MCF 10A (cell line): ENCODE measurements around the gene CAMKMT. TPM values are rescaled to one million over a fixed set of nuclear protein-coding genes. Genes with fewer than 3 reads are reported as not detected.

Experiments
- BruUV-seq: library from RNA; stranded (reverse); fragments of 400-500 nt; replicated peaks from 2 replicates; lab custom pipeline; 2021; lab: Mats Ljungman, UMichigan
- CTCF ChIA-PET: fragments of 300-600 bp; sonication (Branson Sonifier 250); formaldehyde crosslinking; extraction: SDS; loops from one replicate; lab custom pipeline; 2021; ENCODE audit warnings: antibody characterized with exemption, inconsistent platforms; lab: Yijun Ruan, JAX
- POLR2A ChIA-PET: fragments of 300-600, 350-650 bp; sonication (Branson Sonifier 250); formaldehyde crosslinking; extraction: SDS; loops from one replicate; lab custom pipeline; 2020; ENCODE audit warnings: antibody characterized with exemption, inconsistent platforms; lab: Yijun Ruan, JAX
- DNase-seq: peaks from one replicate; pipeline ENCODE4 v3.0.0-alpha.2; 2018; ENCODE audit not compliant: unreplicated experiment
- H3K27ac Mint-ChIP-seq: one replicate; pipeline ENCODE4 v1.8.0; 2022; ENCODE audit warnings: mild to moderate bottlenecking, low read depth, mixed read lengths; ENCODE audit not compliant: unreplicated experiment
- H3K27me3 Mint-ChIP-seq: one replicate; pipeline ENCODE4 v1.8.0; 2022; ENCODE audit warnings: mixed read lengths; ENCODE audit not compliant: insufficient read depth, unreplicated experiment
- H3K36me3 Mint-ChIP-seq: one replicate; pipeline ENCODE4 v1.8.0; 2022; ENCODE audit warnings: mild to moderate bottlenecking, moderate library complexity, mixed read lengths; ENCODE audit not compliant: insufficient read depth, unreplicated experiment
- H3K4me1 Mint-ChIP-seq: one replicate; pipeline ENCODE4 v1.8.0; 2022; ENCODE audit warnings: mixed read lengths; ENCODE audit not compliant: insufficient read depth, unreplicated experiment
- H3K4me3 Mint-ChIP-seq: one replicate; pipeline ENCODE4 v1.8.0; 2022; ENCODE audit warnings: mild to moderate bottlenecking, moderate library complexity, mixed read lengths; ENCODE audit not compliant: unreplicated experiment
- H3K9me3 Mint-ChIP-seq: one replicate; pipeline ENCODE4 v1.8.0; 2022; ENCODE audit warnings: mixed read lengths; ENCODE audit not compliant: unreplicated experiment
- intact Hi-C: fragments of 100-400 bp; cut with micrococcal nuclease; formaldehyde crosslinking; loops from 2 replicates; pipeline ENCODE4 v1.14.1; 2022
- total RNA-seq: library from RNA; stranded (reverse); gene quantifications from 2 replicates; pipeline ENCODE4 v1.2.3, GENCODE V29; 2022
- TF ChIP-seq, protein P1 (sequence below): fragments of 200-600 bp; IDR thresholded peaks from one replicate; pipeline ENCODE4 v1.8.0; 2022; ENCODE audit warnings: antibody characterized with exemption, mild to moderate bottlenecking; ENCODE audit not compliant: unreplicated experiment

CAMKMT gene
- total RNA-seq, 1 experiment from 2014 or later, result 9.9 TPM

DNA sequence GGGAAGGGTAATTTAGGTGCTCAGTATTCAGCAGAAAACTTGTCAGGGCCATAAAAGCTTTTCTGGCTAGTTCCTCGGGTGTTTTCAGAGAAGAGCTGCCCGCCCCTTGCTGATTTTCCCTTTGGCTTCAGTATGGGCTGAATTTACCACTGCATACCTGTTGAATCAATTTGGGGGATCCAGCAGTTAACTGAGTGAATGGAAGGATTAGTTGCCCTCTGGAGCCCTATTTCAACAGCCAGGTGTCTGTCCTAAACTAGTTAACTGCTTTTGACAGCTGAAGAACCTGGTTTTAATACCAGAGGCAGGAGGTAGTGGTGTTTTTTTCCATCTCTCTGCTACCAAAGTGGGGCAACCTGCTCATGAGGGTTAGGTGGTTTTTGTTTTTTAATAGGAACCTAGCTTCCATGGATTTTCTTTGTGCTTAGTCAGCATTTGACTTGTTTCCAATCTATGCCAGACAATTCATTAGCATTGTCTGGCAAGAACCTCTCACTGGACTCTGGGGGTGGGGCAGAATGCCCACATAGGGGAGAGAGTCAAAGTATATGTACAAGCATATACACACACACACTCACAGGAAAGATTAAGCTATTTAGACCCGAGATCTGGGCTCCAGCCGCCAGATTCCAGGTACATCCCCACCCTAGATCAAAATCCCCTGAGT lies 413.2 kb downstream of the CAMKMT start:
- TF ChIP-seq, protein P1, sequence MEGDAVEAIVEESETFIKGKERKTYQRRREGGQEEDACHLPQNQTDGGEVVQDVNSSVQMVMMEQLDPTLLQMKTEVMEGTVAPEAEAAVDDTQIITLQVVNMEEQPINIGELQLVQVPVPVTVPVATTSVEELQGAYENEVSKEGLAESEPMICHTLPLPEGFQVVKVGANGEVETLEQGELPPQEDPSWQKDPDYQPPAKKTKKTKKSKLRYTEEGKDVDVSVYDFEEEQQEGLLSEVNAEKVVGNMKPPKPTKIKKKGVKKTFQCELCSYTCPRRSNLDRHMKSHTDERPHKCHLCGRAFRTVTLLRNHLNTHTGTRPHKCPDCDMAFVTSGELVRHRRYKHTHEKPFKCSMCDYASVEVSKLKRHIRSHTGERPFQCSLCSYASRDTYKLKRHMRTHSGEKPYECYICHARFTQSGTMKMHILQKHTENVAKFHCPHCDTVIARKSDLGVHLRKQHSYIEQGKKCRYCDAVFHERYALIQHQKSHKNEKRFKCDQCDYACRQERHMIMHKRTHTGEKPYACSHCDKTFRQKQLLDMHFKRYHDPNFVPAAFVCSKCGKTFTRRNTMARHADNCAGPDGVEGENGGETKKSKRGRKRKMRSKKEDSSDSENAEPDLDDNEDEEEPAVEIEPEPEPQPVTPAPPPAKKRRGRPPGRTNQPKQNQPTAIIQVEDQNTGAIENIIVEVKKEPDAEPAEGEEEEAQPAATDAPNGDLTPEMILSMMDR, result no peak
- Mint-ChIP-seq H3K4me1 (no peaks in the 10 kb centered on the region), H3K4me3 (no peak overlapping the region), H3K9me3 (no peaks in the 10 kb centered on the region), H3K27ac (no peak overlapping the region), H3K36me3 (no peaks in the 10 kb centered on the region), H3K27me3 (no peaks in the 10 kb centered on the region)
- CTCF ChIA-PET, result interaction anchor here (0.8 kb wide), 1 partner anchor 180 kb away, joined by 5 read pairs; no protein-coding TSS in a partner anchor
- intact Hi-C loops, result no loop called here
- POLR2A ChIA-PET, result no interaction called here
- BruUV-seq, result no TSS peak
- DNase-seq, result no peak

DNA sequence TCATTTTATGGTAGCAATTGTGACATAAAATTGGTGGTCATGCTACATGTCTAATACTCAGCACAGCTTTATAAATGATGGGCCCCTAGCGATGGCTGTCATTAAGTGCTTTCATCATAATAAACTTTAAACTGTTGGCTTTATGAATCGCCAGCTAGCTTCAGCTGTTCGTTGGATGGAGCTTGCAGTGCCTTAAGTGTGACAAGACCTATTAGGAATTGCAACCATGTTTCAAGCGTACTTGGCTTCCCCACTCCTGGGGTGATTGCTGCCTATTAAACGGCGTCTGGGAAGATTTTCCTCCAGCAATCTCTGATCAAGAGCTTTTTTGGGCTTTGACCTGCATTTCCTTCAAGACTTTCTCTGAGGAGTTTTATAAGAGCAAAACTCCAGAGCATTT lies 415.3 kb downstream of the CAMKMT start:
- intact Hi-C loops, result no loop called here
- H3K9me3 Mint-ChIP-seq, result no peaks in the 10 kb centered on the region
- ChIA-PET CTCF (interaction anchor here (0.6 kb wide), 1 partner anchor 111 kb away, joined by 3 read pairs; no protein-coding TSS in a partner anchor), POLR2A (no interaction called here)
- no peak overlapping the region for H3K27ac Mint-ChIP-seq
- TF ChIP-seq, protein P1, result no peak
- no peaks in the 10 kb centered on the region for H3K36me3 Mint-ChIP-seq
- H3K27me3 Mint-ChIP-seq, result no peaks in the 10 kb centered on the region
- BruUV-seq, result no TSS peak
- no peak overlapping the region for H3K4me3 Mint-ChIP-seq
- no peaks in the 10 kb centered on the region for H3K4me1 Mint-ChIP-seq
- DNase-seq, result no peak

DNA sequence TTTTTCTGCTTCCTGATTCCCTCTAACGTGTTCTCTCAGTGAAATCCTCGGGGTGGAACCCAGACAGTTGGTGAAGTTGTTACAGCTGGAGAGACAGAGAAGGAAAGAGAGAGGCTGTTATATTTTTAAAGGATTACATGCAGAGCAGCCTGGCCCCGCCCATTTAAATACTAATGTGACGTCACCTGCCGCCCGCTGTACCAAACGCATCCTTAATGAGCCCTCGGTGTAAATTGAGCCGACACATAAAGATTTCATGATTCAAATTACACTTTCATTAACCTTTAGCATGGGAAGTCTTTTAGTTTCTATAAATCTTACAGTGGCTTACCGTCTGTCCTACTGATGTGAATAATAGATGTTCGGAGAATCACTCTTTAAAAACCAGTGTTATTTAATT lies 415.8 kb downstream of the CAMKMT start:
- POLR2A ChIA-PET, result no interaction called here

DNA sequence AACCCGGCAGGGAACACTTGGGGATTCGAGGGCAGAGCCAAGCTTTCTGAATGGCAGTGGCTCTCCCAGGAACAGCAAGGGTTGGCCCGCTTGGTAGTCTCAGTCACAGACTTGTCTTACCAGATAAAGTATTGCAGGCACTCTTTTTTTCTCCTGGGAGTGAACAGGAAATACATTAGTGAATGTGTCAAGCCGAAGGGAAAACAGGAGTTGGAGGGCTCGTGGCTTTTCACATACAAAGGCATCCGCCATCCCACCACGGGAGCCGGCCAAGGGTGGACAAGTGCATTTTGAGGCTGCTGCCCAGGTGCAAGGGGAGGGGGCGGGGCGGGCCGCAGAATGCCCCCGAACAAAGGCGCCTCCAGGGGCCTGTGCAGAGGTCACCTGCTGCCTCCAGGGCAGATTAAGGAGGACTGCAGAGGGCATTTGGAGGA lies 416.5 kb downstream of the CAMKMT start:
- ChIA-PET POLR2A (no interaction called here), CTCF (no interaction called here)
- no peaks in the 10 kb centered on the region for H3K36me3 Mint-ChIP-seq
- intact Hi-C loops, result no loop called here
- no TSS peak for BruUV-seq
- no peaks in the 10 kb centered on the region for H3K27me3 Mint-ChIP-seq
- no peak for DNase-seq
- no peaks in the 10 kb centered on the region for H3K9me3 Mint-ChIP-seq
- TF ChIP-seq, protein P1, result no peak
- no peaks in the 10 kb centered on the region for H3K4me1 Mint-ChIP-seq
- no peak overlapping the region for H3K27ac Mint-ChIP-seq
- no peak overlapping the region for H3K4me3 Mint-ChIP-seq

More for the DNA sequence above, 415.8 kb downstream of the CAMKMT start:
- H3K36me3 Mint-ChIP-seq, result no peaks in the 10 kb centered on the region
- TF ChIP-seq, protein P1, result no peak
- BruUV-seq, result no TSS peak
- no peak overlapping the region for H3K4me3 Mint-ChIP-seq
- H3K27ac Mint-ChIP-seq, result no peak overlapping the region
- H3K27me3 Mint-ChIP-seq, result no peaks in the 10 kb centered on the region
- CTCF ChIA-PET, result interaction anchor here (0.5 kb wide), 1 partner anchor 216 kb away, joined by 5 read pairs; no protein-coding TSS in a partner anchor
- no peaks in the 10 kb centered on the region for H3K9me3 Mint-ChIP-seq
- intact Hi-C loops, result no loop called here
- DNase-seq, result no peak
- H3K4me1 Mint-ChIP-seq, result no peaks in the 10 kb centered on the region
